Stimulated activated CD8-positive, alpha-beta memory T cell treated with anti-CD3 and anti-CD28 coated beads, Interleukin-7, amount 100 ng/mL, for 24 hours (primary cell): ENCODE data around the gene SATB2.

ENCODE experiments used
- DNase-seq: peaks from one replicate; pipeline ENCODE4 v3.0.0-alpha.2; 2020; ENCODE audit warnings: low read depth

SATB2 gene

DNA sequence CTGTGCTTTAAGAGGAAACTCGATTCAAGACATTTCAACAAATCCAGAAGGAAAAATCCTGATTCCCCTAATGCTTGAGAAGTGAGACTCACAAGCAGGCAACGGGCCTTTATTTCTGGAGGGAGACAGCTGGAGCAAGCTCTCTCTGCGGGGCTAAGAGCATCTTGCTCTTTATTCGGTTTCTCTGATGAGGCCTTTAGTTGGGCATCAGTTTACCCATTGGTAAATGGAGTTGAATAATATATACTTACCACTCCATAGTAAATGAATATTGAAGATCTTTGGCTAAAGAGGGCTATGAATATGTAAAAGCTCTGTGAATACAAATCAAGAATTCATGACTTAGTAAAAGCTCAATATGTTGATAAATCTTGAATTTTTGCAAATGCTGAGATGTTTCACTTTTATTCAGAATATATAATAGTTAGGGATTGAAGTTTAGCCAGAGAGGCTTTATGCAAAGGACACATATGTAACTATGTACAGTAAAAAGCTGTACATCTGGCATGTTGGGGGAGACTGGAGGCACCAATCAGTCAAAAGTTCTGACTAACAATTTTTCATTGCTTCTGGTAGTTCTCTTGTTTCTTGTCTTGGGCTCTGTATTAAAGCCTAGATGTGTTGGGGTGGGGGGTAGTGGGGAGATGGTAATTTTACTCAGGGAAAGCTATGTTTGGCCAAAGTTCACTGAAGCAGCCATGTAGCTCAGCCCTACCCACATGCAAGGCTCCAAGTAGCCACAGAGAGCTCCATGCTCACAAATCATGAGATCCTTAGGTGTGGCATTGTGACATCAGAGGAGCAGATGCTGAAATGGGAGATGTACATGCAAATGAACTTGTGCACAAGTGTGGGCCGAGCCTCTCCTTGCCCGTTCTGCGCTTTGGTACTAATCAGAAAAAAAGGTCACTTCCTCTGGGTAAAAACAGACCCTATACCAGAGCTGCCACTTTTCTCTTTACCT is 200.2 kb downstream of the SATB2 start:
- DNase-seq: no peak

DNA sequence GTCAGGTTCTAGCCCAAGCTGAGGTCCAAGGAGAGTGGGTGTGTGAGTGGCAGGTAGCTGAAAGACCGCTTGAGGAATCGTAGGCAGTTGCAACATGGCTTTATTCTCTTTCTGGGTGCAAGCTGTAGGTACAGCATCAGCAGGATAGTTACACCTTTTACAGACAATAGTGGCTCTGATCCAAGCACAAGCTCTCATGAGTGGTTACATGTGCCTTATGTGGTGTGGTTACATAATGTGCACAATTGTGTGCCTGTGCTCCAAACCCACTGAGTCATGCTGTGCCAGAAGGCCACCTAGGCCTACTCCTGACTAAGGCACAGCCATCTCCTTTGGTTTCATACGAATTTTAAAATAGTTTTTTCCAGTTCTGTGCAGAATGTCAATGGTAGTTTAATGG is 227.6 kb downstream of the SATB2 start:
- no peak for DNase-seq

DNA sequence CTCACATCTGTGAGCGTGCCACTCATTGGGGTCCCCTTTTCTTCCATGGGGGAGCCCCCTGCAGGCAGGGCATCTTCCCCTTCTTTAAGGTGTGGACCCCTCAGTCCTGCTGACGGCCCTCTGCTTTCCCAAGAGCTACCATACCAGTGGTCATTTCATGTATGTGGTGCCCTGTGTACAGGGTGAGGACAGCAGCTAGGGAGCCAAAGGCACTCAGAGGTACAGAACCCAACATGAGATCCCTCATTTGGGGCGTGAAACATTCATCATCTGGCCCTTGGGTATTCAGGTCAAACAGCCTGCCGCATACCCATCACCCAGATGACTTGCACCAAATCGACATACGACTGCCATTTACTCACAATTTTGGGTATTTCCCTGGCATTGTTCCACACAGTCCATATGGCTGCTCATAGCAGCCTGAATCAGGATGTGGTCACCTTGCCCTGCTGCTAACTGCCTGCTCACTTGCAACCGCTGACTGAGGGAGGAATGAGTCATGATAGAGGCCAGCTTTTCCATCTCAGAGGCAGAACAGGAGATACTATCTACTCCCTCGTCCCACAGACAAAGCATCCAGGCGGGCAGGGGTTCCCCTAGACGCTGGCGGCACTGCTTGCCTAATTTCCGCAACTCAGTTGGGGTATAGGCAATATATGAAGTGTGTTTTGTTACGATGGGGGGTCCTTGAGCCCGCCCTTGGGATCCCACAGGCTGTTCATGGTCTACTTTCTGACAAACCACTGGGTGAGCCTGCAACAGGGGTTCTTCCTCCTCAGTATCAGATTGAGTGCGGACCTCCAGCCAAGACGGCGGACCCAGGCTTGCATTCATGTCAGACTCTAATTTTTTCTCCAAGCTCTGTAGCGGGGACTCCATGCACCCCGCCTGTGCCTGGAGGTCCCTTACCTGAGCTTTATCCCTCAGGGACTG is 228.6 kb downstream of the SATB2 start:
- DNase-seq: no peak

DNA sequence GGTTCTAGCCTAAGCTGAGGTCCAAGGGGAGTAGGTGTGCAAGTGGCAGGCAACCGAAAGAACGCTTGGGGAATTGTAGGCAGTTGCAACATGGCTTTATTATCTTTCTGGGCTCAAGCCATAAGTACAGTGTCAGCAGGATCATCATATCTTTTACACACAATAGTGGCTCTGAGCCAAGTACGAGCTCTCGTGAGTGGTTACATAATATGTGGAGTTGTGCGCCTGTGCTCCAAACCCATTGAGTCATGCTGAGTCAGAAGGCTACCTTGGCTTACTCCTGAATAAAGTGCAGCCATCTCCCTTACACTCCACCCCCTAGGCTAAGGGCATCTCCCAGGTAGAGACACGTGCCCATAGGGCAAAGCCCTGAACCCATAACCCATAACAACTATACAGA is 233.9 kb downstream of the SATB2 start:
- no peak for DNase-seq

DNA sequence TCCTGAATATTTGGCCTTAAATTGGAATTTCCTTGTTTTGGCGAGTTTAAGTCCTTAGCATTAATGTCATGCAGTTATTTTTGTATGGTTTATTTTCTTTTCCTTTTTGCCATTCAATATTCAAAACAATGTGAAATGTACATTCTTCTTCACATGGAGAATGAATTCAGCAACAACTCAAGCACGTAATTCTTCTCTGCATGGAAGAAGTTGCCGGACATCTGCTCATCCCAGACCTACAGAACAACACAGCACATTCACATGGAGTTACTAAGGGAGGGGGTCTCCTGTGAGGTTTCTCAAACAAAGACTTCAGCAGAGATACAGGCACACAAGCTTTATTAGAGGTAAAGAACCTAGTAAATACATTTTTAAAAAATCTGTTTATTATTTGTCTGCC is 236.8 kb downstream of the SATB2 start:
- DNase-seq: no peak

DNA sequence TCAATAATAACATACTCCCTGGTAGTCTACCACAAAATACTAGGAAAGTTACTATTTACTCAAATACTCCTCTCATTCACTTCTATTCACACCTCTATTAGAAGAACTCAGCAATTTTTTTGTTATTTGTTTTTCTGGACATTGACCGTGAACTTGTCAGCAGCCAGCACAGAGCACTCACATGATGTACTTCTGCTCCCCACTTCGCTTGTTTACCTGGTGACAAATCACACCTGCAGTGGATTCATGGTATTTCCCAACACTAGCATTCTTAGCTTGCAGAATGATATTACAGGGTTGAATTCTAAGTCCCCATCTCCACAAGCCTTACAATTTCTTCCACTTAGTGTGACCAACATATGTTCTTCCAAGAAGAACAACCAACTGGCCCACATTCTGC is 238.2 kb downstream of the SATB2 start:
- no peak for DNase-seq
